ENCODE measurements around the gene PKN3.

DNA sequence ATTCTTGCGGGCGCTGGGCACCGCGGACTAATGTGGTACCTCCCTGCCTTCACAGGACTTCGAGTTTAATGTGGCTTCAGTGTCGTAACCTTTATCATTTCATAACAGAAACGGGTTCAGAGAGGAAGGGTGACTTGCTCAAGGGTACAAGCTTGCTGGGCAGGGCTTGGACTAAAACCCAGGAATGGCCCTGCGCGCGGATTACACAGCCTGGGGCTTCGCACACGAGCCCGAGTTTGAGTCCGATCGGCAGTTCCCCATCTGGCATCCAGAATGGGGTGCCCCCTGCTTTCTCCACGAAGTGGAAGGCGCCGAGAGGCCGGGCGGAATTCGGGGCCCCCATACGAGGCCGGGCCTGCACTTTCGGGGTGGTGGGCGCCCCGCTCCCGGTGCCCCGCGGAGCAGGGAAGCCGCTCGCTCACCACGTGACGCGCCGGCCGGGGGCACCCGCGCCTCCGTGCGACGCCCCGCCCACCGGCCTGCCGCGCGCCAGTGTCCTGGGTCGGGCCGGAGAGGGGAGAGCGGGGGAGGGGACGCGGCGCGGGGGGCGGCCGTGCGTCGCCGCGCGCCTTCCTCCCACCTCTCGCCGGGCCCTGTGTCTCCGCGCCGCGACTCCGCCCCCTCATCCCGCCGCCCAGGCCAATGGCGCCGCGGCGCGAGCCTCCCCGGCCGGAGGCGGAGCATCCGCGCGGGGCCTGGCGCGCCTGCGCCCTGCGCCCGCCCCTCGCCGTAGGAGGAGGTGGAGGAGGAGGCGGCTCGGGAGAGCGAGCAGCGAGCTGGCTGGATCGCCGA, 13.6 kb upstream of the PKN3 start, which contains the start of gene SET:
- TF ChIP-seq, protein P1, sequence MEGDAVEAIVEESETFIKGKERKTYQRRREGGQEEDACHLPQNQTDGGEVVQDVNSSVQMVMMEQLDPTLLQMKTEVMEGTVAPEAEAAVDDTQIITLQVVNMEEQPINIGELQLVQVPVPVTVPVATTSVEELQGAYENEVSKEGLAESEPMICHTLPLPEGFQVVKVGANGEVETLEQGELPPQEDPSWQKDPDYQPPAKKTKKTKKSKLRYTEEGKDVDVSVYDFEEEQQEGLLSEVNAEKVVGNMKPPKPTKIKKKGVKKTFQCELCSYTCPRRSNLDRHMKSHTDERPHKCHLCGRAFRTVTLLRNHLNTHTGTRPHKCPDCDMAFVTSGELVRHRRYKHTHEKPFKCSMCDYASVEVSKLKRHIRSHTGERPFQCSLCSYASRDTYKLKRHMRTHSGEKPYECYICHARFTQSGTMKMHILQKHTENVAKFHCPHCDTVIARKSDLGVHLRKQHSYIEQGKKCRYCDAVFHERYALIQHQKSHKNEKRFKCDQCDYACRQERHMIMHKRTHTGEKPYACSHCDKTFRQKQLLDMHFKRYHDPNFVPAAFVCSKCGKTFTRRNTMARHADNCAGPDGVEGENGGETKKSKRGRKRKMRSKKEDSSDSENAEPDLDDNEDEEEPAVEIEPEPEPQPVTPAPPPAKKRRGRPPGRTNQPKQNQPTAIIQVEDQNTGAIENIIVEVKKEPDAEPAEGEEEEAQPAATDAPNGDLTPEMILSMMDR (conservative IDR thresholded peaks at IDR 0.05; ENCODE audit: low read depth, low read length): no peak
- TF ChIP-seq EZH2 (IDR thresholded peaks at IDR 0.05; ENCODE audit: low read length, unreplicated experiment): no peak
